OCI-LY1 (cell line): ENCODE results near the gene LNPEP.

Source experiments
- H2AFZ ChIP-seq: fragments of 200-600 bp; sonication (generic), shearing (Covaris generic); 2 replicates; pipeline ENCODE4 v1.6.0; 2014; ENCODE audit warnings: antibody characterized with exemption, mild to moderate bottlenecking, low read length
- H3F3A ChIP-seq: fragments of 200-600 bp; sonication (generic), shearing (Covaris generic); 2 replicates; pipeline ENCODE4 v1.6.0; 2014; ENCODE audit warnings: mild to moderate bottlenecking, antibody characterized with exemption, low read length, moderate library complexity; ENCODE audit not compliant: insufficient read depth
- H3K27ac ChIP-seq: fragments of 200-600 bp; sonication (generic); 2 replicates; pipeline ENCODE4 v1.5.1; 2014; ENCODE audit warnings: low read length, mixed run types, mild to moderate bottlenecking, low read depth; ENCODE audit not compliant: poor library complexity, severe bottlenecking
- H3K27me3 ChIP-seq: fragments of 200-600 bp; sonication (generic); 2 replicates; pipeline ENCODE4 v1.6.0; 2014; ENCODE audit warnings: antibody characterized with exemption, mild to moderate bottlenecking, low read length, moderate library complexity; ENCODE audit not compliant: insufficient read depth
- H3K36me3 ChIP-seq: fragments of 200-600 bp; sonication (generic); 2 replicates; pipeline ENCODE4 v1.6.1; 2014; ENCODE audit warnings: mild to moderate bottlenecking, antibody characterized with exemption, low read length, moderate library complexity, mixed read lengths; ENCODE audit not compliant: insufficient read depth
- H3K4me1 ChIP-seq: fragments of 200-600 bp; sonication (generic); 2 replicates; pipeline ENCODE4 v1.5.1; 2014; ENCODE audit warnings: mild to moderate bottlenecking, low read length, moderate library complexity; ENCODE audit not compliant: insufficient read depth, severe bottlenecking
- H3K4me2 ChIP-seq: fragments of 200-600 bp; sonication (generic), shearing (Covaris generic); 2 replicates; pipeline ENCODE4 v1.6.1; 2014; ENCODE audit warnings: low read length
- H3K4me3 ChIP-seq: fragments of 200-600 bp; sonication (generic); 2 replicates; pipeline ENCODE4 v1.5.1; 2014; ENCODE audit warnings: low read length, low read depth, mild to moderate bottlenecking, mixed read lengths; ENCODE audit not compliant: poor library complexity, severe bottlenecking
- H3K79me2 ChIP-seq: fragments of 200-600 bp; shearing (Covaris generic); 2 replicates; pipeline ENCODE4 v1.6.1; 2016; ENCODE audit warnings: mixed run types, low read length, mixed read lengths; ENCODE audit not compliant: insufficient read depth
- H3K9ac ChIP-seq: fragments of 200-600 bp; sonication (generic), shearing (Covaris generic); 2 replicates; pipeline ENCODE4 v1.6.1; 2014; ENCODE audit warnings: mild to moderate bottlenecking, low read length, mixed read lengths
- H3K9me2 ChIP-seq: fragments of 200-600 bp; sonication (generic), shearing (Covaris generic); 2 replicates; pipeline ENCODE4 v1.6.1; 2014; ENCODE audit warnings: low read depth, mild to moderate bottlenecking, low read length, mixed read lengths
- H3K9me3 ChIP-seq: fragments of 200-600 bp; shearing (Covaris generic); 2 replicates; pipeline ENCODE4 v1.6.1; 2014; ENCODE audit warnings: low read length, mixed read lengths
- H4K20me1 ChIP-seq: fragments of 200-600 bp; sonication (generic), shearing (Covaris generic); 2 replicates; pipeline ENCODE4 v1.6.0; 2016; ENCODE audit warnings: mild to moderate bottlenecking, low read length; ENCODE audit not compliant: insufficient read depth
- EZH2 ChIP-seq: fragments of 200-600 bp; sonication (generic), shearing (Covaris generic); IDR thresholded peaks from 2 replicates; pipeline ENCODE4 v1.8.0; 2017; ENCODE audit warnings: borderline replicate concordance, mixed run types, mild to moderate bottlenecking, antibody characterized with exemption, low read length, moderate library complexity, mixed read lengths
- TF ChIP-seq, protein P1 (sequence below): fragments of 200-600 bp; sonication (generic), shearing (Covaris generic); IDR thresholded peaks from 2 replicates; pipeline ENCODE4 v1.5.1; 2017; ENCODE audit warnings: mild to moderate bottlenecking, antibody characterized with exemption, low read length, moderate library complexity, mixed read lengths

LNPEP gene

DNA sequence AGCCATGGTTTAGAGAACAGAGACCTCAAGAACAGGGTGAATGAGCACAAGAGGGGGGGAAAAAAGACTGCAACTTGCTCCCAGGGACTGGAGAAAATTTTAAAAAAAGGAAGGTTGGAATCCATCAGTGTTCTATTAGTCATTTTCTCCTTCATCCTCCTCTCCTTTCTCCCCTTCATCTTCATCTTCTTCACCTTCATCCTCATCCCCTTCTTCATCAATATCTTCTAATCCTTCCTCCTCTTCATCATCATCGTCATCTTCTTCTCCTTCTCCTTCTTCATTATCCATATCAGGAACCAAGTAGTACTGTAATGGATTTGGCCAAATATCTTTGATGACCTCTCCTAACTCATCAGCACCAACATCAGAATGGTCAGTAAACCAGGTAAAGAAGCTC is 120.4 kb downstream of the LNPEP start:
- no peak overlapping the region for H3K27ac ChIP-seq
- TF ChIP-seq, protein P1, sequence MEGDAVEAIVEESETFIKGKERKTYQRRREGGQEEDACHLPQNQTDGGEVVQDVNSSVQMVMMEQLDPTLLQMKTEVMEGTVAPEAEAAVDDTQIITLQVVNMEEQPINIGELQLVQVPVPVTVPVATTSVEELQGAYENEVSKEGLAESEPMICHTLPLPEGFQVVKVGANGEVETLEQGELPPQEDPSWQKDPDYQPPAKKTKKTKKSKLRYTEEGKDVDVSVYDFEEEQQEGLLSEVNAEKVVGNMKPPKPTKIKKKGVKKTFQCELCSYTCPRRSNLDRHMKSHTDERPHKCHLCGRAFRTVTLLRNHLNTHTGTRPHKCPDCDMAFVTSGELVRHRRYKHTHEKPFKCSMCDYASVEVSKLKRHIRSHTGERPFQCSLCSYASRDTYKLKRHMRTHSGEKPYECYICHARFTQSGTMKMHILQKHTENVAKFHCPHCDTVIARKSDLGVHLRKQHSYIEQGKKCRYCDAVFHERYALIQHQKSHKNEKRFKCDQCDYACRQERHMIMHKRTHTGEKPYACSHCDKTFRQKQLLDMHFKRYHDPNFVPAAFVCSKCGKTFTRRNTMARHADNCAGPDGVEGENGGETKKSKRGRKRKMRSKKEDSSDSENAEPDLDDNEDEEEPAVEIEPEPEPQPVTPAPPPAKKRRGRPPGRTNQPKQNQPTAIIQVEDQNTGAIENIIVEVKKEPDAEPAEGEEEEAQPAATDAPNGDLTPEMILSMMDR = no peak
- TF ChIP-seq EZH2 = no peak
- no peaks in the 10 kb centered on the region for H3F3A ChIP-seq

DNA sequence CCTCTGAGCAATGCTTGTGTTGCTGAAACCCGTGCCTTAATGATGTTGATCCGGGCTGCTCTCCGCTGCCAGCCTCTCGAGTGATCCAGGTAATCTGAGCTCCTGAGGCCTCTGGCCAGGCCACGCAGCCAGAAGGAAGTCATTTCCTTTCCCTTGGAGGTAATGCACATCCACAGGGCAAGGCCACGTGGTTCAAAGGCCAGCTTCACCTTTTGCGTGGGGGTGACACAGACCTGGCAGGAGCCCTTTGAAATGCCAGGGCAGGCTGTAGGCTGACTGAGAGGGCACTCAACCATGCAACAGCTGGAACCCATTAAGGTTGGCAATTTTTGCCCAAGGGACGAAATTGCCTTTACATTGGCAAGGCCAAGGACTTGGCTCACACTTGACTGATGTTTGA is 126.2 kb downstream of the LNPEP start:
- Histone ChIP-seq H3K9me2 (no peaks in the 10 kb centered on the region), H4K20me1 (no peaks in the 10 kb centered on the region), H3F3A (no peaks in the 10 kb centered on the region), H3K36me3 (no peaks in the 10 kb centered on the region), H3K4me2 (no peak overlapping the region), H3K4me1 (no peaks in the 10 kb centered on the region), H3K9ac (no peak overlapping the region), H3K27ac (no peak overlapping the region), H3K4me3 (no peak overlapping the region), H3K79me2 (no peaks in the 10 kb centered on the region), H3K9me3 (no peaks in the 10 kb centered on the region), H2AFZ (no peak overlapping the region), H3K27me3 (no peaks in the 10 kb centered on the region)
- TF ChIP-seq, protein P1 = no peak
- TF ChIP-seq EZH2 = no peak

More for the DNA sequence above, 120.4 kb downstream of the LNPEP start:
- no peaks in the 10 kb centered on the region for H3K9me2 ChIP-seq
- H3K4me1 ChIP-seq = no peaks in the 10 kb centered on the region
- no peak overlapping the region for H3K9ac ChIP-seq
- no peaks in the 10 kb centered on the region for H3K27me3 ChIP-seq
- no peak overlapping the region for H3K4me3 ChIP-seq
- H3K79me2 ChIP-seq = no peaks in the 10 kb centered on the region
- no peaks in the 10 kb centered on the region for H3K9me3 ChIP-seq
- H3K4me2 ChIP-seq = no peak overlapping the region
- no peaks in the 10 kb centered on the region for H3K36me3 ChIP-seq
- H4K20me1 ChIP-seq = no peaks in the 10 kb centered on the region
- no peak overlapping the region for H2AFZ ChIP-seq

DNA sequence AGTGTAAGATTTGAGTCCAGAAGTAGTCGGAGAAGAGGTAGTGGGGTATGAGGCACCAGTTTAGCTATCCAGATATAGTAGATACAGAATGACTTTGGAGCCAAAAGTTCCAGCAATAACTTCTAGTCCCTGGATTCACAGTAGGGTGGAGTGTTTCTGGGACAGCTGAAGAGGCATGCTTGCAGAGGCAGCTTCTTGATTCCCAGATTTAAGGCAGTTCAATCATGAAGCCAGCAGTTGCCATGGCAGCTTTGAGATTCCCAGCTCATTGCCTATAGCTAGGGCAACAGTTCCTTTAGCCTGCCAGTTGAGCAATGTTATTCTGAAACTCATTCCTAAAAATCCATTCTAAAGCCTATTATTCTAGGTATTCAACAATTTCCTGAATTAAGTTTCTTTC is 127.4 kb downstream of the LNPEP start:
- H2AFZ ChIP-seq = no peak overlapping the region
- no peaks in the 10 kb centered on the region for H3F3A ChIP-seq
- no peaks in the 10 kb centered on the region for H4K20me1 ChIP-seq
- no peak overlapping the region for H3K27ac ChIP-seq
- H3K9ac ChIP-seq = no peak overlapping the region
- H3K4me3 ChIP-seq = no peak overlapping the region
- TF ChIP-seq, protein P1 = no peak
- no peak for TF ChIP-seq EZH2
- no peaks in the 10 kb centered on the region for H3K27me3 ChIP-seq
- H3K4me1 ChIP-seq = no peaks in the 10 kb centered on the region
- H3K9me2 ChIP-seq = no peaks in the 10 kb centered on the region
- no peaks in the 10 kb centered on the region for H3K9me3 ChIP-seq
- H3K4me2 ChIP-seq = no peak overlapping the region
- no peaks in the 10 kb centered on the region for H3K79me2 ChIP-seq
- H3K36me3 ChIP-seq = no peaks in the 10 kb centered on the region
